Dermis microvascular lymphatic vessel endothelial cell (primary cell): ENCODE results near the gene DENND5B. TPM values are rescaled to one million over a fixed set of nuclear protein-coding genes. Genes with fewer than 3 reads are reported as not detected.
"Not testable (repeated sequence)": the region's sequence is repeated elsewhere in the genome, so short reads cannot be mapped to it uniquely, and the experiment has no call there.

Experiments used
- DNase-seq, 2 donors: peaks; one replicate each; pipeline versions ENCODE4 v3.0.0 to v3.0.0-alpha.2; 2010; ENCODE audit warnings: low read depth in 2 of 2
- total RNA-seq: library from RNA; depleted of rRNA; stranded (reverse); fragments of >200 nt; gene quantifications from 2 replicates; pipeline ENCODE4 v1.2.1, GENCODE V29; 2014

DENND5B gene
- total RNA-seq, 1 donor from 2014 or later: 5.9 TPM

DNA sequence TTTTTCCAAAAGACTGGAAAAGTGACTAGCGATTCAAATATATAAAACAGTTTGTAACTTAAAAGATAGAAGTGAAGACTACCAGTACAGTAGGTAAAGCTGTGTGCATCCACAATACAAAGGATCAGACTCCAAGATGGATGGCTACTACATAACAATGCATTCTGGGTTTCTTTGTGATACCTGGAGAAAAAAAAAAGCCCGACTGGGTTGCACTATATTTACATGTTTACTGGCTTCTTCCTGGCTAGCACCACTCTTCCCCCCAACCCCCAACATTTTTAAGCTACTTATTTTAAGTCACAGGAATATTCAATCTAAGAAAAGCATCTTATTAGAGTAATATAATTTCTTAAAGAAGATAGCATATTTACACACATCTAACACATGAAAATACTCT, 203.9 kb downstream of the DENND5B start:
- no peak for DNase-seq

DNA sequence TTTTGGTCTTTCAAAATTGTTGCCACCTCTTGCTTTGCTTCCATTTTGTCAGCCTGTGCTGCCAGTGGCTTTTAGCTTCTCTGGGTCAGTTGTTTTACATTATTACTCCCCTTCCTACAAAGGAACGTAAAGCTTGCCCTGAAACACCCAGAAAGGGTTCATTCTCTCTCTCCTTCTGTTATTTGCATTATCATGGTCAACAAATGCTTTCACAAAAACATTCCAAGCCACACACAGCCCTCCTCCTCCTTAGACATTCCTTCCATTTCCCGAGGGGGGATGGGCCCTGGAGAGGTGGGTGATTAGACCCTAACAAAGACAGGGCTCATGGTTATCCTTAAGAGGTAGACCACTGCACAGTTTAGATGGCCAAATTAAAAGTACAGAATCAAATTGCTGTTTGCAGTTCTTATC, 204.6 kb downstream of the DENND5B start:
- DNase-seq: no peak

DNA sequence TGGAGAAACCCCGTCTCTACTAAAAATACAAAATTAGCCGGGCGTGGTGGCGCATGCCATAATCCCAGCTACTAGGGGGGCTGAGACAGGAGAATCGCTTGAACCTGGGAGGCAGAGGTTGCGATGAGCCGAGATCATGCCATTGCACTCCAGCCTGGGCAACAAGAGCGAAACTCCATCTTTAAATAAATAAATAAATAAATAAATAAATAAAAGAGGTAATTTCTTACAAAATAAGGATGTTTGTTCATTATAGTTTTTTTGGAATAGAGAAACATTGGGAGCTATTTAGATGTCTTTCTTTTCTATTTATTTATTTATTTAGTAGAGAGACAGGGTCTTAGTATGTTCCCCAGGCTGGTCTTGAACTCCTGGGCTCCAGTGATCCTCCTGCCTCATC, 213.7 kb downstream of the DENND5B start:
- not testable (repeated sequence) for DNase-seq

DNA sequence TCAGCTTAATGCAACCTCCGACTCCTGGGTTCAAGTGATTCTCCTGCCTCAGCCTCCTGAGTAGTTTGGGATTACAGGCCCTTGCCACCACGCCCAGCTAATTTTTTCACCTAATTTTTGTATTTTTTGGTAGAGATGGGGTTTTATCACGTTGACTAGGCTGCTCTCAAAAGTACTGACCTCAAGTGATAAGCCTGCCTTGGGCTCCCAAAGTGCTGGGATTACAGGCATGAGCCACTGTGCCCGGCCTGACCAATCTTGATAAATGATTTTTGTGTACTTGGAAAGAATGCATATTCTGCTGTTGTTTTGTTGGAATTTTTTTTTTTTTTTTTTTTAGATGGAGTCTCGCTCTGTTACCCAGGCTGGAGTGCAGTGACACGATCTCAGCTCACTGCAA, 215.5 kb downstream of the DENND5B start:
- not testable (repeated sequence) for DNase-seq

DNA sequence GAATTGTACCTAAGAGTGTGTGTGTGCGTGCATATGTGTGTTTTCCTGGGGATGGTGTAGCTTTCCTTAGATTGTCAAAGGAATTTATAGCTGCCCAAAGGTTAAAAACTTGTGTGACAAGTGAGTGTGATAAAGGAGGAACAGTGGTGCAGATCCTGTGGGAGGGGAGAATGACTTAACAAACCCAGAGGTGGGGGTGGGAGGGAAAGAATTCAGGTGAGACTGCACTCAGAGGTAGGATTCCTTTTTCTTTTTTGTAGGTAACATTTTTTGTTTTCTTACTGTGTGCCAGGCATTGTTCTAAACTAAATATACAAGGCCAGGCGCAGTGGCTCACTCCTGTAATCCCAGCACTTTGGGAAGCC, 219.7 kb downstream of the DENND5B start:
- no peak for DNase-seq

DNA sequence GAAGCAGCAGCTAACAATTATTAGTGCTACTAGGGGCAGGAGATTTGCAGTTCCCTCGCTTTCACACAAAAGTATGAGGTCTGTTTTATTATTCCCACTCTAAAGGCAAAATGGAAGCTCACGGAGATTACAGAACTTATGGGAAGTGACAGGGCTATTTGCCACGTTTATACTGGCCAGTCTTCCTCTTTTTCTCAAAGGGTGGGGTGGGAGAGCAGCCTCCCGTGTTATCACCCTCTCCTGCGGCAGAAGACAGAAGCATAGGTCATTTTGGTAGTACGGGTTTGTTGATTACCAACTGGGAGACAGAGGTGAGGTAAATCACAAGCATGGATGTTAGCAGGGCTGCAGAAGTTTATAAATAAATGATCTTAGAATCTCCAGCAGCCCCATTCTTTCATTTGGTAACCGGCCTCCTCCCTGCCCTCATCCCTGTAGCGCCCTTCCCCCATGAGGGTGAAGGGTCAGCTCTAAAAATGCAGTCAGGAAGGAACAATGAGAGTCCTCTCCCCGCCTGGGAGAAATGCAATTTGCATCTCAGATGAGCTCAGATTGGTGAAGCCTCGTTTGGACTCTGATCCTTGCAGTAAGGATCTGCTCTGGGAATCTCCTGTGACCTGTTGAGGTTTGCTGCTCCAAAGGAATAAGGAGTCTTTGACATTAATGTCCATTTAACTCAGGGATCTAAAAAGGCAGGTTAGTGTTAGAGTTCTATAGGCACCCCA, 220.2 kb downstream of the DENND5B start:
- DNase-seq: peak in 1 of 2 donors; percentile 9

DNA sequence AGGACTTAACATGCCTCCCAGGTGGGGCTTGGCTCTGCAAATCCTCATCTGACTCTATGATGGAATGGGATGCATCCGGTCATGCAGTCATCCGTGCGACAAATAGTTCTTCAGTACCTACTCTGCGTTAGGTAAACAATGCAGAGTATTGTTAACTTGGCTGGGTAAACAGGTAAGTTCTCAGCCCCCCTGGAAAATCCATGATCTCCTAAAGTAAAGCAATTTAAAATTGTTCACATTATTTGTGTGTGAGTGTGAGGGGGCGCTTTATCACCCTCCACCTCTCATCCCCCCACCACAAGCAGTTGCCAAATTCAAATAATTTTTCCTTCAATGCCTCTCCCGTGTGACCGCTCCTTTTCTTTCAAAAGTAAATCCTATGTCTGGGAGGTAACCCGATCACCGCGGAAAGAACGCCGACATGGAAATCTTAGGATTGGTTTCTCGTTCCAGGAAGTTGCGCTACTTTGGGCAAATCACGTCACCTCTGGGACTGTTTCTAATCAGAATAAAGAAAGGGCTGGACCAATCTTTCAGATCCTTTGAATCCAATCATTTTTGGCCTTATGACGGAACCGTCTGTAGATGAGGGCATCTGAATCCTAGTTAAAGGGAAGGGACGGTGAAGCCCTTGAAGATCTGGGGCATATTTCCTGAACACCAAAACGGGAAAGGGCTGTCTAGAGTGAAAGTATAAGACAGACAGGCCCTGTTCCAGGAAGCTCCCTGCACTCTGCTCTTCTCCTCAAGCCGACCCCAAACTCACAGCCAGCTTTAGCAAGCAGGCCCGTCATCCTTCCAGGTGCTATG, 221.0 kb downstream of the DENND5B start:
- DNase-seq: peak; percentile 6 to 72

DNA sequence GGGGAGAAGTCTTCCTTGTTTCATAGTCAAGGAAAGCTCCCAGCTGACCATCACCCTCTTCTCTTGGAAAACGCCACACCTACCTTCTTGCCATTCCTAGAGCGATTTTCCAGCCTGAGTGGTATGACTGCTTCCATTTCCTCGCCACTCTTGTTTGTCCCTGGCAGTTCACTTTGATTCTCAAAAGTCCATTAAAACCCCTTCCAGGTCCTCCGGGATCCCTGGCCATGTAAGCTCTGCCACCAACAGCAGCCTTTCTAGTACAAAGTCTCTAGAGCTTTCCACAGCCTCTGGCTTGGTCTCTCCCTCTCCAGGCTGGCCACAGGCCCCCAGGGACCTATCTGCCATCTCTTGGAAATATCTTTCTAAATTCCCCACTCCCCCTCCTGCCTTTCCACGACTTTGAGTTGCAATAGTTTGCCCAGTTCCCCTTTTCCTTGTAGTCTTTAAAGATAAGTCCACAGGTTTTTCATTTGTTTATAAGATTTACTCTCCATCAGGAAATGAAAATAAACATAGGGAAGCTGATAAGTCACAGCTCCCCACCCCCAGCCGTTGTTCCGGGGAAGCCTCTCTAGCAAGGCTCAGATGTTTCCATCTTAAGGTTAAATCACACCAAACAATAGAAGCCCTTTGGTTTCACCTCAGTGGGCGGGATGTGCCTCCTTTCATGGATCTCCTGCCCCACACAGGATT, 222.1 kb downstream of the DENND5B start:
- DNase-seq: no peak

DNA sequence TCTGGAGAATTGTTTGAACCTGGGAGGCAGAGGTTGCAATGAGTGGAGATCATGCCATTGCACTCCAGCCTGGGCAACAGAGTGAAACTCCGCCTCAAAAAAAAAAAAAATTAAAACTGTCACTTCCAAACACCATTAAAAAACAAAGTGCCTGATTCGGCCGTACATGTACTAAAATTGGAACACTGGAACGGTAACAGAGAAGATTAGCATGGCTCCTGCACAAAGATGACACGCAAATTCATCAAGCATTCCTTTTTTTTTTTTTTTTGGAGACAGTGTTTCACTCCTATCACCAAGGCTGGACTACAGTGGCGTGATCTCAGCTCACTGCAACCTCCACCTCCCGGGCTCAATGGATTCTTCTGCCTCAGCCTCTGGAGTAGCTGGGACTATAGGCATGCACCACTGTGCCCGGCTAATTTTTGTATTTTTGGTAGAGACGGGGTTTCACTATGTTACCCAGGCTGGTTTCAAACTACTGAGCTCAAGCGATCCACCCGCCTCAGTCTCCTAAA, 224.8 kb downstream of the DENND5B start:
- DNase-seq: no peak

DNA sequence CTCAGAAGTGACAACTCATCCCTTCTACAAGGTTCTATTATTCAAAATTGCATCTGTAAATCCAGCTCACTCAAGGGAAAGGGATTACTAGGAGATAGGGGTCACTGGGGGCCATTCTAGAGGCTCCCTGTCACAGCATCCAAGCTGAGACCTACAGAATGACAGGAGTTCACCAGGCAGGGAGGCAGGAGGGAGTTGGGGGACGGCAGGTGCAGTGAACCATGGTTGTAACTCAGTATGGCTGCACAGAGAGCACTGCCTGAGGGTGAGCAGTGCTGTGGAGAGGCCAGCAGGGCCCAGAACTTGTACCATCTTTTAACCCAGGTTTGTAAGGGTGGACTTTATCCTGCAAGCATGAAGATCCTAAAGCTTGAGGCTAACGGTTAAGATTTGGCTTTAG, 227.1 kb downstream of the DENND5B start:
- DNase-seq: no peak

DNA sequence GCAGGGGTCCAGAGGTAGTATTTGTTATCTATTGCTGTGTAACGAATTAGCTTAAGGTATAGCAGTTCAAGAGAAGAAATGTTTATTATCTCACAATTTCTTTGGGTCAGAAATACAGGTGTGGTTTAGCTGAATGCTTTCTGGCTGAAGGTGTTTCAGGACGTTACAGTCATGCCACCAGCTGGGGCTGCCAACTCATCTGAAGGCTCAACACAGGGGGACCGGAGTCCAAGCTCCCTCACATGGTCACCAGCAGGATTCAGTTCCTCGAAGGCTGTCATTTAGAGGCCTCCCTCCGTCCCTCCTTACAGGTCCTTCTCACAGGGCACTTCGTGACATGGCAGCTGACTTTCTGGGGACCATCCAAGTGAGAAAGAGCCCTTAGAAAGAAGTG, 227.5 kb downstream of the DENND5B start:
- no peak for DNase-seq

DNA sequence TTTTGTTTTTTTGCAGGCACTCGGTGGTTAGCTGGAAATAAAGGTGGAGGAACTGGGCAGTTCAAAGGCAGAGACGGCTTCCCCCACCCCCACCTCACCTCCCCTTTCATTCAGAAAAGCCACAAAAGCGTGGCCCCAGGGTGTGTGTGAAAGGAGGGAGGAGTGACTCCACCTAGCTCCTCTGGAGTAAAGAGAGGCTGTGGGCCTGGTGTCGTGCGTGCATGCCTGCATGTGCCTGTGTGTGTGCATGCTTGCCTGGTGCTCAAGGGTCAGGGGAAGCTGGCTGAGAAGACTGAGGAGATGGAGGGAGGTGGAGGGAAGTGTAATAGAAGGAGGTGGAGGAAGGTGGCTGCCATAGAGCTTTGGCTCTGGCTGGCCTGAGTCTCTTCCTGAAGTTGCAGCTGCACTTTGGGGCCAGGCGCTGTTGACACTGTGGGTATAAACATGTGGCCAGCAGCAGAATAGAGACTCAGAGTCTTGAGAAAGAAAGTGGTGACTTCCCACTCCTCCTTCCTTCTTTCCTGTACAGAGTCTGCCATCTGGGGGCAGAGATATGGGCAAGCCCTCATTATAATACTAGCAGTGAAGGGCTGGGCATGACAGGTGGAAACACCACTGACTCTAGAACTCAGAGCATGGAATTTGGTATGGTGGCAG, 228.0 kb downstream of the DENND5B start:
- no peak for DNase-seq

DNA sequence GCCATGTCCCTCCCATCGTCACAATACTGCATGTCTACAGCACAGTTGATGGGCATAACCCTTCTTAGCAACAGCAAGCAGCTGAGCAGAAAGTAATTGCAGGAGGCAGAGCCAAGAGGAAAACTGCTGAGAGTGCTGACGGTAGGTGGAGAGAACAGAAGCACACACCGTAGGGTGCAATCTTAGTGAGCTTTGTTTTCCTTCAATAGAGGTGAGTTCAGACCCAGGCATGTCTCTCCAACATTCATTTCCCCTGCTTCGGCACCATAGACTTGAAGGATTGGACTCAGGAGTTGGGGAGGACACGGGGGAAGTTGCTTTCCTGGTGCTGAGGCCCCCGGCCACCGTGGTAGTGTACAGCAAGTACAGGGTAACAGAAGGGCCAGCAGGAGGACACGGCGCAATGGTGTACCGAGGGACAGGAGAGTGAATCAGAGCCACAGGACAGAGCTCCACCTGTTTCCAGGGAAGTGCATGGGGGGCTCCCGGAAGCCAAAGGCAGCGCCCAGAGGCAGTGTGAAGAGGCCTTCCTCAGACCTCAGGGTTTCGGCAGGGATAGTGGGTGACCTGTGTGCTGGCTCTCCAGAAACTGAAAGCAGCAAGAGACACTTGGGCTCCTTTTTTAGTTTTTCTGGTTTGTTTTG, 228.7 kb downstream of the DENND5B start:
- DNase-seq: no peak

DNA sequence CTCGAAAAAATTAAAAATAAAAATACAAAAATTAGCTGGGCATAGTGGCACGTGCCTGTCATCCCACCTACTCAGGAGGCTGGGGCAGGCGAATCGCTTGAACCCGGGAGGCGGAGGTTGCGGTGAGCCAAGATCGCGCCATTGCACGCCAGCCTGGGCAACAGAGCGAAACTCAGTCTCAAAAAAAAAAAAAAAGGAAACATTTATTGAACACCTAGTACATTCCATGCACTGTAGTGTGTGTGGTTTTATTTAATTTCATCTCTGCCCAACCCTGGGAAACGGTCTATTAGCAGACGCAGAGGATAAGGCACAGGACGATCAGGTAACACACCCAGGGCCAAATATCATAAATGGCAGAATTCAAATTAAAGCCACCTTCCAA, 229.2 kb downstream of the DENND5B start:
- no peak for DNase-seq

DNA sequence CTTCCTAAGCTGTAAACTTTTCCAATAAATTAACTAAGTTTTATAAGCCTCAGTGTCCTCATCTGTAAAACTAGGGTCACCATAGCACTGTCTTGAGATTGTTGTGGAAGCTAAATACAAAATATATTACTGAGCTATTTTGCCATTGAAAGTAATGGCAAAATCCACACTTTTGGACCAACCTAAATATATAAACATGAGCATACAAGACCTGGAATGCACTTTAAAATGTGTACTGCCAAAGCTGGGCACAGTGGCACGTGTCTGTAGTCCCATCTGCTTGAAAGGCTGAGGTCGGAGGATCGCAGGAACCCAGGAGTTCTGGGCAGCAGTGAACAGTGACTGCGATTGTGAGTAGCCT, 235.2 kb downstream of the DENND5B start:
- DNase-seq: no peak

DNA sequence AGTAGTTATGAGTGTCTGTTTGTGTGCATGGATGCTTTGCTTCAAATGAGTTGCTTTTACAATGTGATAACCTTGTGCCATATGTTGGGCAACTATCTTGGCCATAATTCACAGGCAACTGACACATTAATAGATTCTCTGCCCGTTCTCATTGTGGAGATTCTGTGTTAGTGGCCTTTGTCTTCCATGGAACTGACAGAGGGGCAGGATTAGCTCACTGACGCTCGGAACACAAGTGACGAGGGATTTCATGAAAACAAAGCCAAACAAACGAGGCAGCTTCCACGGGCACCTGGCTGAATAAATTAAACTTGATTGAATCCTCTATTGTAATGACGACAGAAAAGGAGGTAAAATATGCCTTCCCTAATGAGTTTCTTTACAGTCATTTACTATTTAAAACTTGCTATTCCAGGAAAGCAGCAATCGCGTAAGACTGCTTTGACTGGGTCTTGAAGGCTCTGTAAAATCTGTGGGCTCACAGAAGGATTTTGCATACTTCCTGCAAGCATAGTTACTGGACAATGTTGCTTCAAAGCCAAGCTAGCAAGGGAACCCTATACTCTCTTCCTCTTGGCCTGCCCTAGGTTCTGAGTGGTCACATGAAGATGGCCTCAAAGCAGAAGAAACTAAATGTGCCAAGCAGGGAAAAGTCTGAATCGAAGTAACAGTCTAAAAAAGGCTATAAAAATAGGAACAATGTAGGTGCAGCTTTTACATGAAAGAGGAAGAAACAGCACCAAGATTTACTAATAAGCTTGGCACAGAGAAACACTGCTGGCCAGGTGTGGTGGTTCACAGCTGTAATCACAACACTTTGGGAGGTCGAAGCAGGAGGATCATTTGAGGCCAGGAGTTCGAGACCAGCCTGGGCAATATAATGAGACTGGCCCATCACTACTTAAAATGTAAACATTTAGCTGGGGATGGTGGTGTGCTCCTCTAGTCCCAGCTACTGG, 236.9 kb downstream of the DENND5B start:
- DNase-seq: no peak

DNA sequence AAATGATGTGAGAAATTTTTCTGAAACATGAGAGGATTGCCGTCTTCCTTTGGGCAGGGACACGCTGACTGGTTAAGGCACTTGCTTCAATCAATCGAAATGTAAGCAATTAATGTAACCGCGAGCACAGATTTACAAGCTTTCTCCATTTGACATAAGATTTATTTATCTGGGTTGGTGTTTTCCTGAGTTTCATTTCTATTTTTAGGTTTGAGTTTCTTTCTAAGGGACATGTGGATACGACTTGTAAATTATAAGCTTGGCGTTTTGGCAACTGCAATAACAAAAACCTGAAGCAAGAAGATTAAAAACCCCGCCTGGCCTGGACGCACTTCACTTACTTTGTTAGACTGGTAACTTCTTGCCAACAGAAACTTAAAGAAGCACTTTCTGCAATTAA, 244.7 kb downstream of the DENND5B start:
- DNase-seq: no peak

DNA sequence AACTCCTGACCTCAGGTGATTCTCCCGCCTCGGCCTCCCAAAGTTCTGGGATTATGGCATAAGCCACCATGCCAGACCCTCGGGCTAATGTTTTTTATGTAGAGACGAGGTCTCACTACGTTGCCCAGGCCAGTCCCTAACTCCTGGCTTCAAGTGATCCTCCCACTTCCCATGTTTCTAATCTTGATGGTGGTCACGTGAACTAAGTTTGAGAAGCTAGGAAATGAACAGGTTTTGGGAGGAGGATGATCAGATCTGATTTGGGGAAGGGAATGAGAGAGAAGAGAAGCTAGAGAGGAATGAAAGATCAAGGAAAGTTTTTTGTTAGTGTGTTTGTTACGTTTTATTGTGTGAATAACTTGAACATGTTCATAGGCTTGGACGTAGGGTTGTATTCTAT, 247.8 kb downstream of the DENND5B start:
- no peak for DNase-seq

DNA sequence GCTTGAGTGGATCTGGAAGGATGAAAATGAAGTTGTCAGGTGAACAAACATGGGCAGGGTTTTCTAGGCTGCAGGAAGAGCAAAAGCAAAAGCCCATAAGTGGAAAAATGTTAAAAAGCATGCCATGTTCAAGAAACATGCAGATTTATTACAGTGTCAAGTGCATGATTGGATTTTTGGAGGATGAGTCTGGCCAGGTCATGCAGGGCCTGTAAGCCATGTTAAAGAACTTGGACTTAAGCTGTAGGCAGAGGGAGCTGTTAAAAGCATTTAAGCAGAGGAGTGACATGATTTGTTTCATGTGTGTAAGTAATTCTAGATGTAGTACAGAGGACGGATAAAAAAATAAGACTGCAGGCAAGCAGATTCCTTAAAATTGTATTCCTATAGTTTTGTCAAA, 248.7 kb downstream of the DENND5B start:
- no peak for DNase-seq
